Stomach (tissue), 4 donors: ENCODE data around the gene RYR1.
A peak's percentile ranks its signal among the peaks of the same experiment; 100 is the strongest.

Experiments used
- POLR2A ChIP-seq, 4 donors: fragments of 450-650 bp; IDR thresholded peaks; one replicate each; pipeline ENCODE4 v1.6.1; 2016; ENCODE audit warnings: antibody characterized with exemption in 4 of 4, control low read depth in 2 of 4, mild to moderate bottlenecking in 1 of 4, moderate library complexity in 1 of 4
- POLR2AphosphoS5 ChIP-seq, 3 donors: sonication (generic); formaldehyde crosslinking; IDR thresholded peaks; one replicate each; pipeline ENCODE4 v1.6.1; 2016; ENCODE audit warnings: antibody characterized with exemption in 3 of 3
- TF ChIP-seq, protein P1 (sequence below), 7 experiments: fragments of 450-650 bp in 4 of 7; fragments of 200-600 bp in 3 of 7; sonication (generic) in 3 of 7; IDR thresholded peaks; one replicate each; pipeline ENCODE4 v1.5.1; 2016 to 2019; ENCODE audit warnings: antibody characterized with exemption in 7 of 7, control low read depth in 2 of 7, mild to moderate bottlenecking in 1 of 7

- TF ChIP-seq, protein P1, sequence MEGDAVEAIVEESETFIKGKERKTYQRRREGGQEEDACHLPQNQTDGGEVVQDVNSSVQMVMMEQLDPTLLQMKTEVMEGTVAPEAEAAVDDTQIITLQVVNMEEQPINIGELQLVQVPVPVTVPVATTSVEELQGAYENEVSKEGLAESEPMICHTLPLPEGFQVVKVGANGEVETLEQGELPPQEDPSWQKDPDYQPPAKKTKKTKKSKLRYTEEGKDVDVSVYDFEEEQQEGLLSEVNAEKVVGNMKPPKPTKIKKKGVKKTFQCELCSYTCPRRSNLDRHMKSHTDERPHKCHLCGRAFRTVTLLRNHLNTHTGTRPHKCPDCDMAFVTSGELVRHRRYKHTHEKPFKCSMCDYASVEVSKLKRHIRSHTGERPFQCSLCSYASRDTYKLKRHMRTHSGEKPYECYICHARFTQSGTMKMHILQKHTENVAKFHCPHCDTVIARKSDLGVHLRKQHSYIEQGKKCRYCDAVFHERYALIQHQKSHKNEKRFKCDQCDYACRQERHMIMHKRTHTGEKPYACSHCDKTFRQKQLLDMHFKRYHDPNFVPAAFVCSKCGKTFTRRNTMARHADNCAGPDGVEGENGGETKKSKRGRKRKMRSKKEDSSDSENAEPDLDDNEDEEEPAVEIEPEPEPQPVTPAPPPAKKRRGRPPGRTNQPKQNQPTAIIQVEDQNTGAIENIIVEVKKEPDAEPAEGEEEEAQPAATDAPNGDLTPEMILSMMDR (IDR thresholded peaks at IDR 0.05): peak in 6 of 7 experiments; percentile 88 to 100 (median 98)
- TF ChIP-seq POLR2A (IDR thresholded peaks at IDR 0.05) (no peak), POLR2AphosphoS5 (IDR thresholded peaks at IDR 0.05) (peak in 2 of 3 donors; percentile 24 to 87)
Measured at GRCh38 chr19:38402967-38403674, 30.4 kb upstream of the RYR1 start, which contains the start of gene FAM98C.
